GM13976 (cell line): ENCODE measurements around the gene UGDH.

ENCODE experiments used
- DNase-seq: peaks from one replicate; pipeline ENCODE4 v3.0.0; 2012; ENCODE audit warnings: low spot score
- CTCF ChIP-seq: IDR thresholded peaks from 2 replicates; pipeline ENCODE4 v1.5.1; 2012; ENCODE audit warnings: borderline replicate concordance, mild to moderate bottlenecking; ENCODE audit not compliant: insufficient read depth; ENCODE audit errors: extremely low read depth, missing control alignments, control extremely low read depth
- in situ Hi-C: fragments of 300-500 bp; cut with MboI; formaldehyde crosslinking; loops from one replicate; pipeline ENCODE4 v1.12.0; 2022; ENCODE audit warnings: low sequenced_read_pairs, mixed read lengths, inconsistent platforms; ENCODE audit not compliant: unreplicated experiment

Gene UGDH

GRCh38 chr4:39565878-39566600 lies 38.8 kb upstream of the UGDH start:
- in situ Hi-C loops = no loop called here
- TF ChIP-seq CTCF = no peak
- DNase-seq = no peak

- TF ChIP-seq CTCF = no peak
- in situ Hi-C loops = no loop called here
- DNase-seq = no peak
These were observed 36.2 kb upstream of the UGDH start for GRCh38 chr4:39563346-39563847.

GRCh38 chr4:39562792-39563191 lies 35.6 kb upstream of the UGDH start:
- no peak for DNase-seq
- in situ Hi-C loops = no loop called here

GRCh38 chr4:39559626-39560025 lies 32.4 kb upstream of the UGDH start:
- no peak for TF ChIP-seq CTCF
- DNase-seq = no peak
- in situ Hi-C loops = no loop called here

More at GRCh38 chr4:39562792-39563191, 35.6 kb upstream of the UGDH start:
- TF ChIP-seq CTCF = no peak

GRCh38 chr4:39555472-39555871 lies 28.2 kb upstream of the UGDH start:
- no peak for DNase-seq
- no peak for TF ChIP-seq CTCF
- in situ Hi-C loops = no loop called here

GRCh38 chr4:39548425-39549067 lies 21.3 kb upstream of the UGDH start:
- DNase-seq = no peak
- in situ Hi-C loops = no loop called here
- no peak for TF ChIP-seq CTCF
